GM21360 (cell line): ENCODE data around the gene PCGF5.
"Not testable (repeated sequence)": the region's sequence is repeated elsewhere in the genome, so short reads cannot be mapped to it uniquely, and the experiment has no call there.

Experiments
- ATAC-seq: cut with Tn5 transposase; IDR thresholded peaks from one replicate; pipeline ENCODE4 v1.9.1; 2021; ENCODE audit warnings: mild to moderate bottlenecking, moderate library complexity; ENCODE audit not compliant: unreplicated experiment

Gene PCGF5

DNA sequence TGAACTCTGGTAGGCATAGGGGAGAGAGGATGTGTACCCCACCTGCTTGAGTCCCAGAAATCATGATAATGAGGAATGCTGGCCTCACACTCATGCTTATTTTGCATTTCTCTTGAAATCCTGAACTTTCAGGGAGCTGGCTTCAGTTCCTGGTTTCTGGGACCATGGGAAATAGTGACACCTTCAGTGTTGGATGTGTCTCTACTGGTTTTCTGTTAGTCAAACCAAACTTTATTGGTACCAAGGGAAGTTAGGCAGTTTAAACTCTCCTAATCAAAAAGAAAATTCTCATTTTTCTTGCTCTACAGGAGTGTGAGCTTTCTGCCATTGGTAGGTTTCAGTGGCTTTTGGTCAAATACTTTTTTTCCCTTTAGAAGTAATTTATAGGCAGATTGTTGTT, 11.8 kb upstream of the PCGF5 start:
- ATAC-seq = no peak

DNA sequence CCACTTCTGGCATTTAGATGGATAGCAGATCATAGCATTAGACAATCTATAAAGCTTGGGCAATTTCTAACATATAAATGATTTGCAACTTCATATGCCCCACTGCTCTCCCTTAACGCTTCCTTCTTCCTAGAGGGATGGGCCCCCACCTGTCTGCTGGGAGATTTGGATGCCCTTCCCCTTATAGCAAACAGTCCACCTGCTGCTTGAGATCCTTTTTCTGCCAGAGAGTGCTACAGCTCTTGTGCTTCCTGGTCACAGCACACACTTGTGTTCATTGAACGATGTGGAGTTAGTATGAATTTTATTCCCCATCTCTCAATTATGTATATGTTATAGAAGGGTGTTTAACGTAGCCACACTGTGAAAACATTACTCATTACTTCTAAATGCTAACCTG, 10.4 kb upstream of the PCGF5 start:
- ATAC-seq = no peak

DNA sequence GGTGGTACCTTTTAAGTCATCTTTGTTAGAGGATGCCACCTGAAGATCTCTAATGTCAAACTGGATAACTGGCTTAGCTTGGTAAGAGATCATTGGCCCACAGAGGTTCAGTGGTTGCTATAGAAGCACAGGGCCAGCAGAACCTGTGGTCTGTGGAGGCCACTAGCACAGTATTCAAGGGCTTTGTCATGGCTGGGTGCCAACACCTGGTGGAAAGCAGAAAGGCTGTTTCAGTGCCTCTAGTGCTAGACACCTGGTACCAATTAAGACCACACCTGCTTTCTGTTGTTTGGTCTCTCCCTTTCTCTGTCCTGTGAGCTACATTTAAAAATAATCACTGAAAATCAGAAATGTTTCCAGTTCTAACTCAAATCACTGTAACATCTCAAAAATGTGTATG, 10.0 kb upstream of the PCGF5 start:
- ATAC-seq = peak; percentile 54

DNA sequence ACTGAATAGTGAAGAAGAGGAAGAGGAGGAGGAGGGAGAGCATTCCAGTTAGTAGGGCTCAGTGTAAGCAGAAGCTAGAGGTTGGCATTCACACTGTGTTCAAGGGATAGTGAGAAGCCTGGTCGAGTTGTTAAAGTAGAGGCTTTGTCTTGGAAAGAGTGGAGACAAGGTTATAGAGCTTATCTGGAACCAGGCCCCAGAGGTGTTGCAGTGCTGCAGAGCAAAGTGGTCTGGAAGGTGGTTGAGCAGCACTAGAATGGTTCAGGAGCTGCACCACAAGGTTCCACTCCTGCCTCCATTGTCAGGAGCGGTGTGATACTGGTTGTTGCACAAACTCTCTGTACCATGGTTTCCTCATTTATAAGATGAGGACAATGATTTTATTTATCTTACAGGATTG, 8.8 kb upstream of the PCGF5 start:
- no peak for ATAC-seq

DNA sequence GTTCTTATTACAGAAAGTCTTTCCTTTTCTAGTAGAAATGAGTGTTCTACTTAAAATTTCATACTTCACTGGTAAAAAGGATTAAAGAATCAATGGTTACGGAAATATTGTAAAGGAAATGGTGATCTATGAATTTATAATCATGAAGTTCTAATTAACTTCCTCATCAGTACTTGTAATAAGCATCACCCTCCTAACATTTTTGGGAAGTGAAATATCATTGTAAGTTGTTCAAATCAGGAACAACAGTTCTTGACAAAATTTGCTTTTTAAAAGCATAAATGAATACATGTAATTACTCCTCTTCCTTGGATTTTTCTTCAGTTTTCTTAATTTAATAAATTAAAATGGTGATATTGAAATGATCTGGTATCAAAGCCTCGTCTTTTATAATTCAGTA, 5.6 kb upstream of the PCGF5 start:
- ATAC-seq = no peak

DNA sequence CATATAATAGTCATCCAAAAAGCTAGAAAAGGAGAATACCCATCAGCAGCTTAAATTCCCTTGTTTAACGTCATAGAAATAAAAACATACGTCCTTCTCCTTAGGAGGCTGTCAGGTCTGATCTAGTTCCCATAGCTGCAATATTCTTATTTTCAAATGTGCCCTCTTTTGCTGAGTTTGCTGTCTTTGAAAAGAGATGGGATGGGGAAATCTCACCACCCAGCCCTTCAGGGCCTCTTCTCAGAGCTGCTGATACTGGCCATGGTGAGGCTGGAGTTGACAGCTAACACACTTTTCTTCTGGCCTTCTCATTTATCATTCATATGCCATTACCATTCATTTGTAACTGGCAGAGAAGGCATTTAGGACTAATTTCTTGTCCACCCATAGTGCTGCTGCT, 5.1 kb upstream of the PCGF5 start:
- no peak for ATAC-seq

DNA sequence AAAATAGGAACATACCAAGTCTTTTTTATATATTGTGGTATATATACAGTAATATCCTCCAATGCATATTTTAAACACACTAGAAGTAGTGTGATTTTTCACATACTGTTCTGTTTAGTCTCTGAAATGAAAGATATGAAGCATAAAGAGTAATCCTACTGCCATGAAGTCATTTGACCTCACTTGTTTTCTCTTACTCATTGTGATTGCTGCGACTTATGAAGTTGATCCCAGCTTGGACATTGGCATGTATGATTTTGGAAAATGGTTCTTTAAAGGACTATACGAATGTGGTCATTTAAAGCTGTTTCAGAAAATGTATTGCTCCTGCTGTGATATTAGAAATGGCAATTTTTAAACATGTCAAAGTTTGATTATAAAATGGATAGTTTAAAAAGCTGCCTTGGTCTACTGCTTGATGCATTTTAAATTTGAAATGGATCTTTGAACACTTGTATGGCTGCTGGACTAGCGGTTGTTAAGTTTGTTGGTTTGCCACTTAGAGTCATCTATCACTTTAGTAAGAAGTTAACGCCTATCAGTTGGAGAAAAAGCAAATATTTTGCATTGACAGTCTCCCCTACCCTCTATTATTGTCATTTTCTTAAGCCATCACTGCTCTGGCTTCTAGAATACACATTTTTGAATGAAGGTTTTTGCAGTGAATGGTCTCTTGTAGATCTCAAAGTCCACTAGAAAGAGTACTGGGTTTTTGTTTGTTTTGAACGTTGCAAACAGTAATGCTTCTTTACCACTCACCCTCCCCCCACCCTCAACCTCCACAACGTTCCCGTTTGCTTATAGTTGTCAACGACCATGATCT, 881 bp upstream of the PCGF5 start:
- ATAC-seq = no peak

DNA sequence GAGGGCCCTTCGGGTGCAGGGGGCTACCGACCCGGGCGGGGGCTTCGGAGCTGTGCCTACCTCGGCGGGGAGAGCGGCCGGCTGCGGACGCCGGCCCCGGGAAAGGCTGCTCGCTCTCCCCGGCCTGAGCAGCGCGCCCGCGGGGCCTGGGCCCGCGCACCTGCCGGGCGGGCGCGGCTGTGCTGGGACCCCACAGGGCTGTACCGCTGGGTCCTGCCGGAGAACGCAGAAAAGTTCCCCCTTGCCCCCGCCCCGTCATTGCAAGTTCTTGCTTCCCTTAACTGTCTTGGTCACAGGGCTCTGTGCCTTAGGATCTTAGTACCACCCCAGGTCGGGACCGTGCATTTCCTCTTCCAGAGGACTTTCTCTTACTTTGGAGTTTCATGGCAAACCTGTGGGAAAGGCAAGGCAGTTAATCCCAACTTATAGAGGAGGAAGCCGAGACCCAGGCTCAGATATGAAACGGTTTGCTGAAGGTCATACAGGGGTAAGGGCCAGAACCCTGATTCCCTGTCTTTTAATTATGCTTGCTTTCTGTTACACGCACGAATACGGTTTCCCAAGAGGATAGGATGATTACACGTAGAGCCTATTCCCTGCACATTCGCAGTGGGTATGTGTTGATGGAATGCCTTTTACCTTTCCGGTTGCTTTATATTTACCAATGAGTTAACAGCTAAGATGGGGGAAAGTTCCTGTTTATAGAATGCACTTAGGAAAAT, 652 bp downstream of the PCGF5 start:
- ATAC-seq = peak; percentile 27

DNA sequence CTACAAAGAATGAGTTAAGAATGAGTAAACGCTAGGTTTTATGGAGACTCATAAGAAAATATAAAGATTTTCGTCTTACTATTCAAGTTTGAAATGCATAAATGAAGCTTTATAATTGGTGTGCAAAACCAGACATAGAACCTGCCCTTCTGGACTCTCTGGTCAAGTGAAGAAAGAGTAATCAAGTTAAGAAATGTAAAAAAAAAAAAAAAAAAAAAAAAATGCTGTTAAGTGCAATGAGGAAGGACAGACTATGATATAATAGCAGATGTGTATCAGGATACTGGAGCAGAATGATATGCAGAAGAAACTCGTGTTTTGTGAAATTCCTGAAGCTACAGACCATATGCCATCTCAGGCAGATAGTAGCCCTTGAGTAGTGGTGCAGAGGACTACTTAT, 5.6 kb downstream of the PCGF5 start:
- ATAC-seq = no peak

DNA sequence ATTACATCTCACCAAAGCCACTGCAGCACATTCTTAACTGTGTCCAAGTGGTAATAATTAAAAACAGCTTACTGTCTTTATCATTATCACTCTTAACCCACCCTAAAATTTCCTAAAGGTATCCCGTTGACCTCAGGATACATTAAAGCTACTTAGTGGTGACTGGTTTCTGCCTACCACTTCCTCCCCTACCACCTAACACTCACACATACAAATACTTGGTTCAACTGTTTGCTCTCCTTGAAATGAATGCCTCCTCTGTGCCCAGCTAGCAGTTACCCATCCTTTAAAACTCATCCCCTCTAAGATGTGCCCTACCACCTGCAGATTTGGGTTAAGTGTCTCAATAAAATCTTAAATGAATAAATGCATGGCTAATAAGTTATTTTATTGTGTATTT, 7.1 kb downstream of the PCGF5 start:
- no peak for ATAC-seq

DNA sequence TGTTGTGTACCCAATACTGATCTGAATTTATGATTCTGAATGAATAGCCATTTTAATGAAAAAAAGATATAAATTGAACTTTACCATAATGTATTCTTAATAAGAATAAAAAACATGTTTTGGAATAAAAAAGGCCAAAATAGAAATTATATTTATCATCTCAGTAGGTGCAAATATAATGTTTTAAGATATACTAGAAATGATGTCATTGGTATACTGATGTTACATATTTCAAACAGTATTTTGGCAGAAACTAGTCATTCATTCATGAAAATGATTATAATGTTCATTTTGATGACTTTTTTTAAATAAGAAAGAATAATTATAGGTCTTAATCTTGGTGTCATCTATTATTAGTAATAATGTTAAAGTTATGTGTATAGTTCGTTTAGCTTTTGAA, 9.2 kb downstream of the PCGF5 start:
- no peak for ATAC-seq

DNA sequence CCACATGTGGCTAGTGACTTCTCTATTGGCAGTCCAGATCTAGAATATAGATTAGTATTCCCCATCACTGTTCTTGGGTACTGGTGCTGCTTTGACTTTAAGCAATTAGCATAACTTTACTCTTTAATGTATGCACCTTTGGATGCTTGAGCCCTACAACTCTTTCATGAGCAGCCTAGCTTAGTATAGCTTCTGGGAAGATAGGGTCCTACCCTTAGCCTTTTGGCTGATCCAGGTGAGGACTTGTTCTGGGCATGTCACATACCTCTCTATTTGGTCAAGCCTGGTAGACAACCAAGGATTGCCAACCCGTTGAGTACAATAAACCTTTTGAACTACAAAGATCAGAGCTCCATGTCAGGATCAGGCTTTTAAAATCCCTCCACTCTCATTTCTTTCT, 17.7 kb downstream of the PCGF5 start:
- ATAC-seq = no peak

DNA sequence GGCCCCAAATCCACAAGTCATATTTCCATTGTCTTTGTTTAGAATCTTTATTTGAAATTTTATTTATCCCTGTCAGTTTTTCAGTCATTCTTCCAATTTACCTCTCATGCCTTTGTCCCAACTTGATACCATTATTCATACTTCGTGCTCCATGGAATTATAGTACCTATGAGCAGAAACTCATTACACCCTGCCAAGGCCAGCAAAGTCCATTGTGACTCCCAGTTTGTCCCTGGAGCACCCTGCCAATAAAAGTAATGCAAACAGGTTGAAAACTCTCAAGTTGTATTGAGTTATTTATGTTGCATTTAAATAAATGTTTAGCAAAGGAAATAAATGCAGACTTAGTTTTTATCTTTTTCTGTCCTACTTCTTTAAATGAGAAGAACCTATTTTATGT, 19.3 kb downstream of the PCGF5 start:
- ATAC-seq = no peak

DNA sequence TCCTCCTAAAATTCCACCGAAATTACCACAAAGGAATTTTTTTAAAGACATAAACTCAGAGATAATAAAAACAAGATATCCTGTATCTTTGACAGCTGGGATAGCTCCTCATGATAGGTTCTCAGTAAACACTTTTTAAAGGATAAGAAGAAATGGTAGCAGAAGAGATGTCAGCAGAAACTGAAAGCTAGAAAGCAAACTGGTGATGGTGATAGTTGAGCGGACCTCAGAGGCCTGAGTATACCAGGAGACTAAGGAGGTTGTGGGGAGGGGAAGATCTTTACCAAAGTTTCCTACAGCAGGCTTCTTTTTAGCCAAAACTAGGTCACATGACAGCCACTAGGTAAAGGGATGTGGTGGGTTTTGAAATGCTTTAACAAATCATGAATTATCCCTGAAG, 22.5 kb downstream of the PCGF5 start:
- ATAC-seq = no peak

DNA sequence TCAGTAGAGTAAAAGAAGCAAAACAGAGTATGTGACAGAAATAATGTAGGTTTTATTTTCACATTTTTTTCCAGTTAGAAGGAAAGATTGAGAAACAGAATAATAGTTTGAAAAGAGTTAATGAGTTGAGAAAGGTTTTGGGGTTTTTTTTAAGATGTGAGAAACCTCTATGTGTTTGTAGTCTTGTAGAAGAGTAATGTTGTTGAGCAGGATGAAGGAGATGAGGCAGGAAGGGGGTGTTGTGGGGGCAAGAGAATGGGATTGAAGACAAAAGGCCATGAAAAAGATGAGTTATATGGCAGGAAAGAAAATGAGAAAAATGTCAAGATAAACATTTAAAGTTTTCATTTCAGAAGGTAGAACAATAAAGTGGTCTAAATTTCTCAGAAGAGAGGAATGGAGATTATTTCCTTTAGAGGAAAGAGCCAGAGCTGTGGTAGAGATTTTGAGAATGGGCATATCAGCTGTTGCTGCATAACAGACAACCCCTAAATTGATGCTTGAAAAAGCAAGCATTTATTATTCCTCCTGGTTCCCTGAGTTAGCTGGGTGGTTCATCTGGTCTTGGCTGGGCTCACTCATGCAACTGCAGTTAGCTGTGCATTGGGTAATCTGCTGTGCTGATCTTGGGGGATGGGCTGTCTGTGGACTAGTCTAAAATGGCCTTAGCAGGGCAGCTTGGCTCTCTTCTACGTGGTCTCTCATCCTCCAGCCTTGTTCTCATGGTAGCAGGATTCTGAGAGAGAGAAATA, 27.1 kb downstream of the PCGF5 start:
- ATAC-seq = no peak

DNA sequence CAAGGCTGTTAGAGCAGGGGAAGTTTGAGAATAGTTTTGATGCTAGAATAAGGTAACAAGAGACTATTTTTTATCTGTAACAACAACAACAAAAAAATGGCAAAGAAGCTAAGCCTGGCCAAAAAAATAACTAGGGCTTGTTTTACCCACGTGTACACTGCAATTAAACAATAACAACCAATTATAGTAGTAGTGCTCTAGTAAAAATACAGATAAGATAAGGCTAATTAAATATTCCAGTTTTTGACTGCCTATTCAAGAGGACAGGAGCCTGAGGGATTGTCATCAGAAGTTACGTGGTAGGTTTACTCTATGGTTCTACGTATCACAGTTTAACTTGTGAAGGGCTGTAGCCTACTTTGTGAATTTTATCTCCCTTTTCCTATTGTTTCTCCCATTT, 29.2 kb downstream of the PCGF5 start:
- ATAC-seq = no peak

DNA sequence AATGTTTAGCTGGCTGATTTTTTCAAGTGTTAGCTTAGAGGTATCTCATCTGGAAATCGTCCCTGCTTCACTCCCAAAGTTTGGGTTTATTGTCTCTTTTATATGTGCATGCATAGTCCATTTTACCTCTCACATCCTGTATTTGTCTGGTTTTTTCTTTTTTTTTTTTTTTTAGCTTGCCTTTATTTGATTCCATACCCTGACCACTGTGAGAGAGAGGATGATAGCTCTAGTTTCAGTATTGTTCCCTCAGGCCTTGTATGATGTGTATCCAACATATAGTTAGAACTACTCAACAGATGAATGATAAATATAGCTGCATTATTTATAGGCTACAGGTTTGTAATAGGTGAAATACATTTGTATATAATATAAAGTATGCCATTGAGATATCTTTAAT, 29.9 kb downstream of the PCGF5 start:
- ATAC-seq = no peak

DNA sequence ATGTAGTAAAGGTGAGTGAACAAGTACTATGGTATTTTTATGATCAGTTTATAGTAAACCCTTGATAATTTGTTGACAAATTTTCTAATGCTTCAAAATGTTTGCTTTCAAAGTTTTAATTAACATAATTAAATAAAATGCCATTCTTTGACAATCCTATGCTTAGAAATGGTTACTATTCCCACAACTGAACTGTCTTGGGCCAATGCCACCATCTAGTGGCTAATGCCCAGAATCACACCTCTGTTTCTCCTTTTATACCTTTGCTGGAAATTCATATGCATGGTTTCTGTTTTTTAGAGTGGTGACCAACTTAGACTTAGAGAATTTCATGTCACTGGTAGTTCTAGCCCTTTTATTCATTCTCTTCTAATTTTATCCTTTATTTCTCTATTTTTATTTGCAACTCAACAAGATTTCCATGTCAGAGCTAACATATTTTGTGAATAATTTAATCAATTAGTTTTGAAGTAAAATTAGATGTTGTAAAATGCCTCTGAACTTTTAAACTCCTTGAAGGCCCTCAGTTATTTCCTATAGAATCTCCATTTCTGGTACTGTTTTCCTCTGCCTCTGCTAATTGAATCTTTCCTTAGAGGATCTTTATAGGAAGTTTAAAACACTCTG, 31.1 kb downstream of the PCGF5 start:
- no peak for ATAC-seq

DNA sequence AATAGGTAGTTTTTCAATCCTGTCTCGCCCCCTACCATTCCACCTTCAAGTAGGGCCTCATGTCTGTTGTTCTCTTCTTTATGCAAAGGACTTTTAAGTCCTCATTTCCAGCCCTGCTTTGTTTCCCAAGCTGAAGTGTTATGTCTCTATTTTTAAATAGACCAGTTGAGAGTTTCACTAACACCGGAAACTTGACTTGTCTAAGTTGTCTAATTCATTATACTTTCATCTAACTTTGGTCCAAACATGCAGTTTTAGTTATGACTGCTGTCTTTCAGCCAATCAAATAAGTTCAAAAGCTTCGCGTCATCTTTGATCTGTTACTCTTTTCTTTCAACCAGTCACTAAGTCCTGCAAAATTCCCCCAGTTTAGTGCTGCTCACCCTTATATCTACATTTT, 32.8 kb downstream of the PCGF5 start:
- no peak for ATAC-seq

DNA sequence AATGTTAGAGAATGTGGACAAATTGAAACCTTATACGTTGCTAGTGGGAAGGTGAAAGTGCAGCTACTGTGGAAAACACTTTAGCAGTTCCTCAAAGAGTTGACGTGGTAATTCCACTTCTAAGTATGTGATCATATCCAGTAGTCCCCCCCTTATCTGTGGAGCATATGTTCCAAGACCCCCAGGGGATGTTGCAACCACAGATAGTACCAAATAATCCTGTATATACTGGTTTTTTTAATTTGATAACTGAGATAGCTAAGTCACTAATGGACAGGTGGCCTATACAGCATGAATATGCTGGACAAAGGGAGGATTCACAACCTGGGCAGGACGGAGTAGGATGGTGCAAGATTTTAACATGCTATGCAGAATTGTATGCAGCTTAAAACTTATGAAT, 36.8 kb downstream of the PCGF5 start:
- ATAC-seq = no peak

DNA sequence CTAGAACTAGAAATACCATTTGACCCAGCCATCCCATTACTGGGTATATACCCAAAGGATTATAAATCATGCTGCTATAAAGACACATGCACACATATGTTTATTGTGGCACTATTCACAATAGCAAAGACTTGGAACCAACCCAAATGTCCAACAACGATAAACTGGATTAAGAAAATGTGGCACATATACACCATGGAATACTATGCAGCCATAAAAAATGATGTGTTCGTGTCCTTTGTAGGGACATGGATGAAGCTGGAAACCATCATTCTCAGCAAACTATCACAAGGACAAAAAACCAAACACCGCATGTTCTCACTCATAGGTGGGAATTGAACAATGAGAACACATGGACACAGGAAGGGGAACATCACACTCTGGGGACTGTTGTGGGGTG, 40.0 kb downstream of the PCGF5 start:
- not testable (repeated sequence) for ATAC-seq
